WI38 (cell line): ENCODE data around the gene FAM229B.

Experiments
- H3K4me3 ChIP-seq: 2 replicates; pipeline ENCODE4 v1.5.1; 2011; ENCODE audit warnings: low read depth, mild to moderate bottlenecking, control low read depth, low read length
- CTCF ChIP-seq: IDR thresholded peaks from 2 replicates; pipeline ENCODE4 v1.5.1; 2012; ENCODE audit warnings: low read depth, mild to moderate bottlenecking, control low read depth, low read length

The FAM229B gene

GRCh38 chr6:112087136-112087911, at the start of gene FAM229B, which contains the start of gene TUBE1:
Gene FAM229B, plus strand, starts transcription at chr6:112087591. Its CDS starts 11,693 bp downstream, at chr6:112099284.
Gene TUBE1, minus strand, starts transcription at chr6:112087482. Its CDS starts 48 bp downstream, at chr6:112087434.
- TF ChIP-seq CTCF = no peak

GRCh38 chr6:112037783-112038216, 49.6 kb upstream of the FAM229B start:
- TF ChIP-seq CTCF = no peak

More at GRCh38 chr6:112087136-112087911, at the start of gene FAM229B, which contains the start of gene TUBE1:
- H3K4me3 ChIP-seq = peak within 1 kb of the TSS; percentile 77

GRCh38 chr6:112038268-112038667, 49.1 kb upstream of the FAM229B start:
- no peak for TF ChIP-seq CTCF
- H3K4me3 ChIP-seq = no peak overlapping the region

More at GRCh38 chr6:112037783-112038216, 49.6 kb upstream of the FAM229B start:
- H3K4me3 ChIP-seq = no peak overlapping the region

- H3K4me3 ChIP-seq = no peak overlapping the region
- TF ChIP-seq CTCF = no peak
Observed at GRCh38 chr6:112038756-112039430, 48.5 kb upstream of the FAM229B start.

- no peak for TF ChIP-seq CTCF
- H3K4me3 ChIP-seq = no peak overlapping the region
Observed at GRCh38 chr6:112039431-112039770, 48.0 kb upstream of the FAM229B start.

- no peak for TF ChIP-seq CTCF
Observed at GRCh38 chr6:112040956-112041355, 46.4 kb upstream of the FAM229B start.

GRCh38 chr6:112041535-112041934, 45.9 kb upstream of the FAM229B start:
- H3K4me3 ChIP-seq = no peak overlapping the region
- no peak for TF ChIP-seq CTCF

More at GRCh38 chr6:112040956-112041355, 46.4 kb upstream of the FAM229B start:
- no peak overlapping the region for H3K4me3 ChIP-seq
